ENCODE measurements around the gene CRYGC.
"Not testable (repeated sequence)": the region's sequence is repeated elsewhere in the genome, so short reads cannot be mapped to it uniquely, and the experiment has no call there.

The CRYGC gene

GRCh38 chr2:208136716-208137094 lies 7.1 kb upstream of the CRYGC start:
- no peak for DNase-seq (ENCODE audit: low spot score)

- no peak for DNase-seq (ENCODE audit: low spot score)
These were observed 6.4 kb upstream of the CRYGC start for GRCh38 chr2:208135794-208136715.

DNA sequence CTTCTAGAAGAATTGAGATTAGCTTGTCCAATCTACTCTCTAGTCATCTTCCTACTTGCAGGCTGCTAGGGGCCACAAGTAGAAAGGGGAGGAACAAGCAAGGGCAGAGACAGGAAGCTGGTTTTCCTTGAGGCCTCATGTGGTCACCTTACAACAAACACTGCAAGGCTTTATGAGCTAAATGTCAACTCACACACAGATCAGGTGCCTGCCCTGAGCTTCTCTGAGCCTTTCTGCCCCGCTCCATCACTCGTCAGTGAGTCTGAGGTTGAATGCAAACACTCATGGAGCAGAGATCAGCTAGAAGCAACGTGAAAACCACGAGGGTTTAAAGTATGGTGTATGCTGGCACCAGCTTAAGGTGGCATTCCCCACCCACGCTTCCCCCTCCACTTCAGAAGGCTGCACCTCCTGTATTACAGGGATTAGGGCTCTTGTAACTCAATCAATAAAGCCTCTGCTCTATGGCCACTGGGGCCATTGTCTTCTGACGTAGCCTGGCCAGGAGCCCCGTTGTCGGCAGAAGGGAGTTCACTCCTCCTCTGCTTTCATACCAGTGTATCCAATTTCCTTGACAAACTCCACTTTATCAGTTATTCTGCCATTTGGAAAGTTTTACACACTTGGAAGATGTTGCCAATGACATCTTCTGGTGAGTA lies 5.4 kb upstream of the CRYGC start:
- DNase-seq (ENCODE audit: low spot score) = no peak

DNA sequence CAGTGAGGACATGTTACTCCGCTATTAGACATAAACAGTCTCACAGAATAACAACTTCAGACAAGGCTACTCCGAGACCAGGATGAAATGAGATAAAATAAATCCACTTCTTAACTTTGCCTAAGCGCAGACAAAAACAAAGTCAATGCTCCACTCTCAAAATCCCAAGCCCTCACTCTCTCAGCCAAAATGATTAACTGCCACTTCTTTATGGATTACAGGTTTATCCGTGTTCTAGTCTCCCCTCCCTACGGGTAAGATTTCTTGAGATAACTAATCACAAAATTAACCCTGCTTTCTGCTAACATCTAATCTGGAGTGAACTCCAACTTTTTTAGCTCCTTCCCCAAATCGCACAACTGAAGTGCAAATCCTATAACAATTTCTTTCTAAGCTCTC lies 1.1 kb upstream of the CRYGC start:
- DNase-seq (ENCODE audit: low spot score) = no peak

DNA sequence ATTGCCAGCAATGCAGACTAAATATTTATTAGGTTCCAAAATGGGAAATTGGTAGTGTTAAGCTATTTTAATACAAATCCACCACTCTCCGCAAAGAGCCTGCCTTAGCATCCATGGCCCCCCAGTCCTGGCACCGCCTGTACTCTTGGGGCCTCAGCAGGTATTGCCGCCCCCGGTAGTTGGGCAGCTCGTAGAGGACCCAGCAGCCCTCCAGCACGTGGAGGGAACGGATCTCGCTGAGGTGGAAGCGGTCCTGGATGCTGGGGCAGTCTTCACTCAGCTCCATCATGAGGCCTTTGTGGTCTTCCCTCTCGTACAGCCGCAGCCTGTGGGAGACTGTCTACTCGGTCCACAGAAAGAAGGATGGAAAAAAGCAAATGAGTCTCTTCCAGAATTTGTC lies 1.5 kb downstream of the CRYGC start:
- DNase-seq (ENCODE audit: low spot score) = no peak

- no peak for DNase-seq (ENCODE audit: low spot score)
These were observed 2.5 kb downstream of the CRYGC start for GRCh38 chr2:208127090-208127489.

GRCh38 chr2:208125251-208125650 lies 4.4 kb downstream of the CRYGC start:
- DNase-seq (ENCODE audit: low spot score) = no peak

- not testable (repeated sequence) for DNase-seq (ENCODE audit: low spot score)
These were observed 5.5 kb downstream of the CRYGC start, which contains the start of gene CRYGD for GRCh38 chr2:208124013-208124715. TSS of gene CRYGD (minus strand) at chr2:208124524. CDS start at chr2:208124473, 51 bp downstream.

DNA sequence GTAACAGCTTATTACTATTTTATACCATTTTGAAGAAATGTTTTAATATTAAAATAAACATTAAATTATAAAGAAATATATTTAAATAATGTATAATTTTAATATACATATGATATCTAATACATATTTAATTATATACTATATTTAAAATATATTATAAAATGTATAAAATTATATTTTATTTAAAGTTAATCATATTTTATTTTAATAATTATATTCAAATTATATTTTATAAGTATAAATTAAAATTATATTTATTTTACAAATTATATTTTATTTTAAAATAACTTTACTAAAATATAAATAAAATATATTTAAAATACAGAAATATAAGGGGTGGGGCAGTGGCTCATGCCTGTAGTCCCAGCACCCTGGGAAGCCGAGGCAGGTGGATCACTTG lies 7.4 kb downstream of the CRYGC start:
- no peak for DNase-seq (ENCODE audit: low spot score)

DNA sequence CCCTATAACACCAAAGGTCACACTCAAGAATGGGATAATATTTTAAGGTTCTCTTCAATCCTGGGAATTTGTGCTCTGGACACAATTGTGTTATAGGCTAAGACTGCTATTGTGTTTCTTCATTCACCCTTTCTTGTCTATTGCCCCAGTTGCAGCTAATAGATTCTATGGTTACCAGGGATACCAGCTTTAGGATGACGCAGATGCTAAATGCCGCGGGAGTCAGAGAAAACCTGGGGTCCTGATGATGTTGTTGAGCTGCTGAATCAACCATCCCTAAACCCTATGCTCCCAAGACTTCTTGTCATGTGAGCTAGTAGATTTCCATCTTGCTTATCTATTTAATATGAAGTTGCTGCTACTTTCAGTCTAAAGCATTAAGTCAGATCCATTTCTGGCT lies 10.7 kb downstream of the CRYGC start:
- DNase-seq (ENCODE audit: low spot score) = no peak

GRCh38 chr2:208117390-208117789 lies 12.2 kb downstream of the CRYGC start:
- not testable (repeated sequence) for DNase-seq (ENCODE audit: low spot score)

- no peak for DNase-seq (ENCODE audit: low spot score)
These were observed 16.7 kb downstream of the CRYGC start for GRCh38 chr2:208112969-208113368.

- not testable (repeated sequence) for DNase-seq (ENCODE audit: low spot score)
These were observed 17.3 kb downstream of the CRYGC start for GRCh38 chr2:208112273-208112745.

GRCh38 chr2:208103616-208104015 lies 26.0 kb downstream of the CRYGC start:
- DNase-seq (ENCODE audit: low spot score) = no peak

GRCh38 chr2:208101716-208102631 lies 27.7 kb downstream of the CRYGC start:
- DNase-seq (ENCODE audit: low spot score) = no peak

- DNase-seq (ENCODE audit: low spot score) = no peak
These were observed 29.8 kb downstream of the CRYGC start for GRCh38 chr2:208099682-208100470.

- not testable (repeated sequence) for DNase-seq (ENCODE audit: low spot score)
These were observed 30.9 kb downstream of the CRYGC start for GRCh38 chr2:208098701-208099100.

GRCh38 chr2:208098267-208098666 lies 31.4 kb downstream of the CRYGC start:
- no peak for DNase-seq (ENCODE audit: low spot score)

DNA sequence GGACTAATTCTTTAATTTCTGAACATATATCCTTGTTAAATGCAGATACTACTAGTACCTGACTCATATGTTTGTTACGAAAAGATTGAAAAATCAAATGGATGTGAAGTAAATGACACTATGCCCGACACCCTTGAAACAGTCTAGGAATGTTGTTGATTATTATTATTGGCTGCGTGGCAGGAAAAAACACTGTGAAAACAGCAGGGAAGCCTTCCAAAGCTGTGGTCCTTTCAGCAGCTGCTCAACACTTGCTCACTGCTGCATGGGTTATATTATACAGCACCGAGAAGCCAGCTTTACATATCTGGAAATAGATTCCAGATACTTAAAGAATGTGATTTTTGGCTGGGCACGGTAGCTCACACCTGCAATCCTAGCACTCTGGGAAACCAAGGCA lies 31.8 kb downstream of the CRYGC start:
- no peak for DNase-seq (ENCODE audit: low spot score)

GRCh38 chr2:208097313-208097712 lies 32.3 kb downstream of the CRYGC start:
- DNase-seq (ENCODE audit: low spot score) = no peak

GRCh38 chr2:208096080-208096479 lies 33.5 kb downstream of the CRYGC start:
- no peak for DNase-seq (ENCODE audit: low spot score)
